GM19455 (cell line): ENCODE results near the gene TPK1.
A peak's percentile ranks its signal among the peaks of the same experiment; 100 is the strongest.

Source experiments
- ATAC-seq: cut with Tn5 transposase; IDR thresholded peaks from one replicate; pipeline ENCODE4 v1.9.1; 2021; ENCODE audit not compliant: unreplicated experiment

Gene TPK1

GRCh38 chr7:144835652-144836544, at the start of gene TPK1:
TSS of gene TPK1 (minus strand) at chr7:144836053. CDS start at chr7:144835602, 451 bp downstream.
- ATAC-seq: peak; percentile 90

GRCh38 chr7:144885478-144885877, 49.6 kb upstream of the TPK1 start:
- no peak for ATAC-seq

- no peak for ATAC-seq
Observed at GRCh38 chr7:144884896-144885295, 49.0 kb upstream of the TPK1 start.

- ATAC-seq: no peak
Observed at GRCh38 chr7:144873316-144873845, 37.5 kb upstream of the TPK1 start.

- no peak for ATAC-seq
Observed at GRCh38 chr7:144869082-144869481, 33.2 kb upstream of the TPK1 start.

- ATAC-seq: no peak
Observed at GRCh38 chr7:144866189-144866588, 30.3 kb upstream of the TPK1 start.

GRCh38 chr7:144863320-144863647, 27.4 kb upstream of the TPK1 start:
- no peak for ATAC-seq

GRCh38 chr7:144862612-144863319, 26.9 kb upstream of the TPK1 start:
- no peak for ATAC-seq

GRCh38 chr7:144859739-144860138, 23.9 kb upstream of the TPK1 start:
- no peak for ATAC-seq

- no peak for ATAC-seq
Observed at GRCh38 chr7:144857463-144857862, 21.6 kb upstream of the TPK1 start.

GRCh38 chr7:144854839-144855424, 19.1 kb upstream of the TPK1 start:
- ATAC-seq: no peak

- no peak for ATAC-seq
Observed at GRCh38 chr7:144853542-144853941, 17.7 kb upstream of the TPK1 start.

GRCh38 chr7:144848078-144848477, 12.2 kb upstream of the TPK1 start:
- no peak for ATAC-seq

- peak; percentile 80 for ATAC-seq
Observed at GRCh38 chr7:144842377-144842851, 6.6 kb upstream of the TPK1 start.

GRCh38 chr7:144836545-144836842, 641 bp upstream of the TPK1 start:
- no peak for ATAC-seq

GRCh38 chr7:144835155-144835611, 670 bp downstream of the TPK1 start:
- peak; percentile 36 for ATAC-seq

GRCh38 chr7:144834641-144835144, 1.2 kb downstream of the TPK1 start:
- peak; percentile 37 for ATAC-seq

- ATAC-seq: no peak
Observed at GRCh38 chr7:144830811-144831210, 5.0 kb downstream of the TPK1 start.

GRCh38 chr7:144830024-144830785, 5.6 kb downstream of the TPK1 start:
- no peak for ATAC-seq

GRCh38 chr7:144827621-144828020, 8.2 kb downstream of the TPK1 start:
- no peak for ATAC-seq

- ATAC-seq: no peak
Observed at GRCh38 chr7:144826208-144826607, 9.6 kb downstream of the TPK1 start.
